HG03469 (cell line): ENCODE results near the gene FBLIM1.

Experiments
- ATAC-seq: cut with Tn5 transposase; IDR thresholded peaks from one replicate; pipeline ENCODE4 v1.9.1; 2021; ENCODE audit warnings: mild to moderate bottlenecking, moderate library complexity, moderate number of reproducible peaks; ENCODE audit not compliant: unreplicated experiment

FBLIM1 gene

DNA sequence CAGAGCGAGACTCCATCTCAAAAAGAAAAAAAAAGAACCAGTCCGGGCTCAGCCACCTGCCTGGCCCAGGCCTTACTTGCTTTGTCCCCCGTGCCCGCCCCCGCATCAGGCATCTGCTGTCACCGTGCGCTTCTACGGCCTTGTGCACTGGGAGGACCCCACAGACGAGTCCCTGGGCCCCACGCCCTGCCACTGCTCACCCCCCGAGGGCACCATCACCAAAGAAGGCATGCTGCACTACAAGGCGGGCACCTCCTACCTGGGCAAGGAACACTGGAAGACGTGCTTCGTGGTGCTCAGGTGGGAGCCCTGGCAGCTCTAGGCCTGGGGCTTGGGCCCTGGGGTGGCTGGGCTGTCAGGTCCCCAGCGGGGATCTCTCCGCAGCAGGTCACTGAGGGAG, 28.2 kb upstream of the FBLIM1 start:
- ATAC-seq, result no peak

DNA sequence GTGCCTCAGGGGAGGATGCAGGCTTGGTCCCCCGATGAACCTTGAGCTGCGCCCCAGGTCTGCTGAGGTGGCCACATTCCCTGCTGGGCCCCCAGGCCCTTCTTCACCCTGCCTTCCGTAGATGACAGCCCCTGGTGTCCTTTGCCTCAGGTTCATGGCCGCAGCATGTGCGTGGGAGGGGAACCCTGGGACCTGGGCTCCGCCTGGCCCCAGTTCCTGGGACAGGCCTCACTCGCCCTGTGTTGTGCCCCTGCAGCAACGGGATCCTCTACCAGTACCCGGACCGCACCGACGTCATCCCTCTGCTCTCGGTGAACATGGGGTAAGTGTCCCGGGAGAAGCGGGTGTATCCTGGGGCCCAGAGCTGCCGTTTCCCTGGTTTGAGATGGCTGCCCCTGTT, 27.7 kb upstream of the FBLIM1 start:
- no peak for ATAC-seq

DNA sequence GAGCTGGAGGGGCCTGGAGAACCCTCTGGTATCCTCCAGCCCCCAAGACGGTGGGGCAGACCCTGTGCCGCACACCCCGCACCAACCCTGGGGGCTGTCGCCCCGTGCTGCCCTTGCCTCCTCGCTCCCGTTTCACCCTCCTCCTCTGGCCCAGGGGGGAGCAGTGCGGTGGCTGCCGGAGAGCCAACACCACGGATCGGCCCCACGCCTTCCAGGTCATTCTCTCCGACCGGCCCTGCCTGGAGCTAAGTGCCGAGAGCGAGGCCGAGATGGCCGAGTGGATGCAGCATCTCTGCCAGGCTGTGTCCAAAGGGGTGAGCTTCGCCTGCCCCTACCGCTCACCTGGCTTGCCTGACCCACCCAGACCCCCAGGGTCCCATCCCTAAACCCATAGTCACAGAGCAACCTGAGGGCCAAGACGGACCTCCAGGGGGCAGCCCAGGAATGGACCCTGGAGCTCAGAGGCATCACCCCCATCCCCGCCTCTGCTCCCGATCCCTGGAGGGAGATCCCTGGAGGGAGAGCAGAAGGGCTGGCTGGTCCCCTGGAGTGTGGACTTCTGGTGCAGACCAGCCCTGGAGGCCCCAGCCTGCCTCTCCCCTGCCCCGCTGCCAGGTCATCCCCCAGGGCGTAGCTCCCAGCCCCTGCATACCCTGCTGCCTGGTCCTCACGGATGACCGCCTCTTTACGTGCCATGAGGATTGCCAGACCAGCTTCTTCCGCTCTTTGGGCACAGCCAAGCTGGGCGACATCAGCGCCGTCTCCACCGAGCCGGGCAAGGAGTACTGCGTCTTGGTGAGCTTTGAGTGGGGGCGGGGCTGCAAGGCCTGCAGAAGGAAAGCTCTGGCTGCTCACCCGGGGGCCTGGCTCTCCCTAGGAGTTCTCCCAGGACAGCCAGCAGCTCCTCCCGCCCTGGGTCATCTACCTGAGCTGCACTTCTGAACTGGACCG, 26.6 kb upstream of the FBLIM1 start:
- ATAC-seq, result no peak

DNA sequence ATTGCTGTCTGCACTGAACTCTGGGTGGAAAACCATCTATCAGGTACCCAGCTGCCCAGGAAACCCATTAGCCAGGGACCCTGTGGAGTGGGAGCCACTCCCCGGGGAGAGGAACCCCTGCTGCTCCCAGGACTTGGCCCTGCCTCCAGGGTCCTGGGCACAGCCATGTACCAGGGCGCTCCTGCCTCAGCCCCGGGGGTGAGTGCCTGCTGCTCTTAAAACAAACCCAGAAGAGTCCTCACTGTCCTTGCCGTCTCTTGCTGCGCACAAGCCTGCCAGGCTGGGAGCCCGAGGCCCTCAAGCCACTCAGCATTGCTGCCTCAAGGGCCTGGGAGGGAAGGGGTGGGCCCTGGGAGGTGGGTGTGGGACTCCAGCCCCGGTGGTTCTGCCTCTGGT, 25.9 kb upstream of the FBLIM1 start:
- ATAC-seq, result no peak

DNA sequence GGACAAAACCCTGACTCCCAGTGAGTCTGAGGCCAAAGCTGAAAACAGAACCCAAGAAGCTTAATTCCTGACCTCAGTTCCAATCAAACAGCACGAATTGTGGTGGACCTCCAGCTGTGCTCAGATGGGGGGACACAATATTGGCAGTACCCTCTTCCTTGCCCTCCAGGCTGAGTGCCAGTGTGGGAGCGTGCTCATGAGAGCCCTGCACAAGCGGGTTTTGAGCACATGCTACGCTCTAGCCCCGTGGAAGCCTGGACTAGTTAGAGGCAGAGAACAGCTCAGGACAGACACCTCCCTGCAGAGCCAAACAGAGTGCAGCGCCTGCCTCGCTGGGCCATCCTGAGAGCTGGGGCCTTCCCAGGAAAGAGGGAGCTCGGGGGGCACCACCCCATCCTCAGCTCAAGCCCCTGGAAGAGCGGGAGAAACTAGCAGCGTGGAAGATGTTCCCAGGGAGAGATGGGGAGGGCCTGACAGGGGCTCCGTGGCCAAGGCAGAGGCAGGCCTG, 25.3 kb upstream of the FBLIM1 start:
- ATAC-seq, result no peak

DNA sequence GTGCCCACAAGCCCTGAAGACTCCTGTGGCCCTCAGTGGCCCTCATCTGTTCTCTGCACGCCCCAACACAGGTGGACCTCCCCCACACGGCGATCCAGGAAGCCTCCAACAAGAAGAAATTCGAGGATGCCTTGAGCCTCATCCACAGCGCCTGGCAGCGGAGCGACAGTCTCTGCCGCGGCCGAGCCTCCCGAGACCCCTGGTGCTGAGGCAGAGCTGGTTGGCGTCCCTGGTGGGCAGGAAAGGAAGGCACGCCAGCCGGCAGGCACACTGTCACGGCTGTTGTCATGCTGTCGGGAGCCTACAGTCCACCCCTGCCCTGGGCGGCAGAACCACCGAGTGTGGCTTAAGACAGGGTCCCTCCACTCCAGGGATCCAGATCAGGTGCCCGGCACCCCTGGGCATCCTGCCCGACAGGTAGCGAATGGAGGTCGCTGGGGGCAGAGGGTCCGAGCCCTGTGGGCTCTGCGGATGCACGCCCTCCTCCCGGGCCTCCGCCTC, 24.8 kb upstream of the FBLIM1 start:
- ATAC-seq, result no peak

DNA sequence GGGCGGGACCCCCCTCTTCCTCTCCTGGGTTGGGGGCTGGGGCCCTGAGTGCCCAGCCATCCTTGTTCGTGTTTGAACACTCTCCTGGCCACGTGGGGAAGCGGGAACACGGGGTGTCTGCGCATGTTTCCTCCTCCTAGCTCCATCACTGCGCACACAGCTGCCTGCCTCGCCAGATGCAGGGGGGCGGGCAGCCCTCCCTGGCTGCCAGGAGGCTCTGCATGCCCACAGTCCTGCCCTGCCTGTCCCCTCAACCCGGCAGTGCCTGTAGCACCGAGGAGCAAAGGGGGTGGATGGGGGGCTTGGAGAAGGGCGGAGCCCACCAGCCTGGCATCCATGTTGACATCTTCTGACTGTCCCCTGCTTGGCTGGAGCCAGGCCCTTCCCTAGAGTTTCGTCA, 24.3 kb upstream of the FBLIM1 start:
- ATAC-seq, result no peak

DNA sequence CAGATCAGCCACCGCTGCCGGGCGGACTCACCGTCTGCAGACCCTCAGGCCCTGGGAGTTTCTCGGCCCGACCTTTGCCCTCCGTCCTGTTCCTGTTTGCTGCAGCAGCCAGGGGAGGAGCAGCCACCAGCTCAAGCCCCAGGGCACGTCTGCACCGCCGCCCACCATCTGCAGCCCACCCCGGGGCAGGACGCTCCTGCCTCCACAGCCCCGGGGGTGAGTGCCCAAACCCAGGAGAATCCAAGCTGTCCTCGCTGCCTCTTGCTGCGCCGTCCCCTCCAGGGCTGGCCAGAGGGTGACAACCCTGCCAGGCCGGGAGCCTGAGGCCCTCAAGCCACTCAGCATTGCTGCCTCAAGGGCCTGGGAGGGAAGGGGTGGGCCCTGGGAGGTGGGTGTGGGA, 23.7 kb upstream of the FBLIM1 start:
- no peak for ATAC-seq

DNA sequence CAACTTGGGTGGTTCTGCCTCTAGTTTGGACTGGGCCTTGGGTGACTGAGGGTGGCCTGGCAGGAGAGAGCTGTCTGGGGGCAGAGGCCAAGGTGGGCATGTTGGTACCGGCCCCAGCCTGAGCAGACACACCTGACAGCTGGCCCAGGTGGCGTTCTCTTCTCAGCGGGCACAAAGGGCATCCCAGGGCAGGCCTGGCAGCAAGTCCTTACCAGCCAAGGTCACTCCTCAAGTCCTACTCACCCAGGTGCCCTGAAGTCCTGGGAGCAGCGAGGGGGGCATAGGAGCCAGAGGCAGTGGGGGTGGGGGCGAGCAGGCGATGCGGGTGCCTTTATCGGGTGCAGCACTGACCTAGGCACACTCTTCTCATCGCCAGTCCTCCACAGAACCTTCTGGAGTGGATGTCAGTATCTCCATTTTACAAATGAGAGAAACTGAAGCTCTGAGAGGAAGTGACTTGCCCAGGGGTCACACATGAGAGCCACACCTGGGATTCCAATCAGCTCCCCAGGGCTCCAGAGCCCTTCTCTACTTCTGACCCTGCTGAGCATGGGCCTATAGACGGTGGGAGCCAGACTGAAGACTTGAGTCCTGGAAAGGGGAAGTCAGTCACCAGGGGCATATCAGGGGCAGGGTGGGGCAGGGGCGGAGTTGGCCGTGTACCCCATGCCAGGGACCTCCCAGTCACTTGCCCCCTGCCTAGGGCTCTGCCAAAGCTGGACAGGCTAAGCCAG, 23.1 kb upstream of the FBLIM1 start:
- no peak for ATAC-seq

DNA sequence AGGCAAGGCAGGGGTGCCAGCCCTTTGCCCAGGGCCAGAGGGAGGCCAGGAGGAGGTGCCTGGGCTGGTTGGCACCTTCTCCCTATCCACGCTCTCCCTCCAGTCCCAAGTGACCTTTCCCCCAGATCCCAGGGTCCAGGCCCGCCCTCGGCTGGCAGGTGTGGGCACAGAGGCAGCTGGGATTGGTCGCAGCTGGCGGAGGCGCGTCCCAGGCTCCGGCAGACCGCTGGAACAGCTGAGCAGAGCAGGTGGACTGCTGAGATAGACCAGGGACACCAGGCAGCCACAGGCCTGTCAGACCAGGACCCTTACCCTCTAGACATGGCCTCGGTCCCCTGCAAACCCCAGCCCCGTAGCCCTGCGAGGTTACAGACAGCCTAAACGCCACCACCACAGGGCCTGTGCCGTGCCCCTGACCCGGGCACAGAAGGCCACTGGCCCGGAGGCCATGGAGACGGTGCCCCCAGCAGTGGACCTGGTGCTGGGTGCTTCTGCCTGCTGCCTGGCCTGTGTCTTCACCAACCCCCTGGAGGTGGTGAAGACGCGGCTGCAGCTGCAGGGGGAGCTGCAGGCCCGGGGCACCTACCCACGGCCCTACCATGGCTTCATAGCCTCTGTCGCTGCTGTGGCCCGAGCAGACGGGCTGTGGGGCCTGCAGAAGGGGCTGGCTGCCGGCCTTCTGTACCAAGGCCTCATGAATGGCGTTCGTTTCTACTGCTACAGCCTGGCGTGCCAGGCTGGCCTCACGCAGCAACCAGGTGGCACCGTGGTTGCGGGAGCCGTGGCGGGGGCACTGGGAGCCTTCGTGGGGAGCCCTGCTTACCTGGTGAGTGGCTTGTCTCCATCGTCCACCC, 22.3 kb upstream of the FBLIM1 start, which contains the start of gene SLC25A34:
Gene SLC25A34 (plus strand): TSS at position 221 of the 854 bp plus-strand sequence. CDS start 228 bp downstream, at position 449.
- no peak for ATAC-seq

DNA sequence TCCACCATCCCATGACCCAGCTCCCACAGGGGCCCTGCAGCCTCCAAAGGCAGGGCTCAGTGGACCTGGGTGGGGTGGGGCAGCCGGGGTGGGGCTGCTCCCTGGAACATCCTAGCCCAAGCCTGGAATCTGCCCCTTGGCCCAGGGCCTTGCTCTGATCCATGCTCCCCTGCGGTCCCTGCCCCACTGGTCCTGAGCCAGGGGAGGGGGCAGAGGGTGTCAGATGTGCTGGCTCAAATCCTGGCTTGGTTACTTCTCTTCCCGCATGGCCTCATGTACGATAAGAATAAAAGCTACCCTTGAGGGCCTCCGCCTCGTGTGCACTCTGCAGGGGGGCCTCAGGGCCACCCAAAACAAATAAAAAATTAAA, 21.7 kb upstream of the FBLIM1 start:
- no peak for ATAC-seq

DNA sequence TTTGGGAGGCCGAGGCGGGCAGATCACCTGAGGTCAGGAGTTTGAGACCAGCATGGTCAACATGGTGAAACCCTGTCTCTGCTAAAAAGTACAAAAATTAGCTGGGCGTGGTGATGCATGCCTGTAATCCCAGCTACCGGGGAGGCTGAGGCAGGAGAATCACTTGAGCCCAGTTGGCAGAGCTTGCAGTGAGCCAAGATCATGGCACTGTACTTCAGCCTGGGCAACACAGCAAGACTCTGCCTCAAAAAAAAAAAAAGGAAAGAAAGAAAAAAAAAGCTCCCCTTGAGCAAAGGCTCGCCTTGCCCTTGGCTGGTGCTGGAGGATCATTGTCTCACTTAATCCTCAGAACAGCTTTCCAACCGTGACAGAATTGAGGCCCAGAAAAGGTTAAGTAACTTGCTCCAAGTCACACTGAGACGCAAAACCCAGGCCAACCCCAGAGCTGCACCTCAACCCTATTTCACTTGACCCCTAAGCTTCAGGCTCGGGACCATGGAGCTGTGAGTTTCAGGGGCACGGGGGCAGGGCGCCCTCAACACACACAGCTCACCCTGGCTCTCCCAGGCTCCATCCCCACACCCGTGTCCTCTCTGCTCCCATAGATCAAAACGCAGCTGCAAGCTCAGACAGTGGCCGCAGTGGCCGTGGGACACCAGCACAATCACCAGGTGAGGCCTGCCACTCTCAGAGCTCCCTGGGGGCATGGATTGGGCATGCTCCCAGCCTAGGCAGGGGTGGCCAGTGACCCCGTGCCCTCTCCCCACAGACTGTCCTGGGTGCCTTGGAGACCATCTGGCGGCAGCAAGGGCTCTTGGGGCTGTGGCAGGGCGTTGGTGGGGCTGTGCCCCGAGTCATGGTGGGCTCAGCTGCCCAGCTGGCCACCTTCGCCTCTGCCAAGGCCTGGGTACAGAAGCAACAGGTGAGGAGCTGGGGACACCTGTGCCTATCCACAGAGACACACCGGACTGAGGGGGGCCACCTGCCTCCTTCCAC, 21.0 kb upstream of the FBLIM1 start:
- no peak for ATAC-seq

DNA sequence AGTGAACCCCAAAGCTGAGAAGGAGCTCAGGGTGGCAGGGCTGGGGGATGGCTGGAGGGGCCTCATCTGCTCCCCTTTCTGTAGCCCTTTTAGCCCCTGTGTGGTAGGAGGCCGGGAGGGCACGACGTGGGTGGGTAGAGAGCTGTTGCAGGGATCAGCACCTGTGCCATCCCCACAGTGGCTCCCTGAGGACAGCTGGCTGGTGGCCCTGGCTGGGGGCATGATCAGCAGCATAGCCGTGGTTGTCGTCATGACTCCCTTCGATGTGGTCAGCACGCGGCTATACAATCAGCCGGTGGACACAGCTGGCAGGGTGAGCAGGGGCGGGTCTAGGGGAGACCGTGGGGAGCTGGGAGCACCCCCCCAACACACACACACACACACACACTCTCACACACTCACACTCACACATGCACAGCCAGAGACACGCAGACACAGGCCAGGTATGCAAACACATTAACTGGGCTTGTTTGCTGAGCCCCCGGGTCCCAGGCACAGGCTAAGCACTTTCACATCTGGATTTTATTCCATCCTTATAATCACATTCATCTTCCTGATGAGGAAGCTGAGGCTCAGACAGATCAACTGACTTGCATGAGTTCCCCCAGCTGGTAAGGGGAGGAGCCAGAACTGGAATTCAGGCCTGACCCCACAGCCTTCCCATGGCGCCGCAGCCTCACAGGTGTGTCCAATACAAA, 20.0 kb upstream of the FBLIM1 start:
- ATAC-seq, result no peak

DNA sequence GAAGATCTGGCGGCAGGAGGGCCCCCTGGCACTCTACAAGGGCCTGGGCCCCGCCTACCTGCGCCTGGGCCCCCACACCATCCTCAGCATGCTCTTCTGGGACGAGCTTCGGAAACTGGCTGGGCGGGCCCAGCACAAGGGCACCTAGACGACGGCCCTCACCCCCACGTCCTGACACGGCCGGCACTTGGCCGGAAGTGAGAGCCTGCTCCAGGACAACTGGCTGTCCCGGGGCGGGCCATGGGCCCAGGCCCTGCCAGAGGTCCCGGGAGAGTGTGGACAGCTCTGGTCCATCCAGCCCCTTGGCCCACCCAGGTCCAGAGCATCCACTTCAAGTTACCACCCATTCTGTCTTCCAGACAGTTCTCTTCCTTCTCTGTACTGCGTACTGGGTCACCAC, 19.3 kb upstream of the FBLIM1 start:
- no peak for ATAC-seq

DNA sequence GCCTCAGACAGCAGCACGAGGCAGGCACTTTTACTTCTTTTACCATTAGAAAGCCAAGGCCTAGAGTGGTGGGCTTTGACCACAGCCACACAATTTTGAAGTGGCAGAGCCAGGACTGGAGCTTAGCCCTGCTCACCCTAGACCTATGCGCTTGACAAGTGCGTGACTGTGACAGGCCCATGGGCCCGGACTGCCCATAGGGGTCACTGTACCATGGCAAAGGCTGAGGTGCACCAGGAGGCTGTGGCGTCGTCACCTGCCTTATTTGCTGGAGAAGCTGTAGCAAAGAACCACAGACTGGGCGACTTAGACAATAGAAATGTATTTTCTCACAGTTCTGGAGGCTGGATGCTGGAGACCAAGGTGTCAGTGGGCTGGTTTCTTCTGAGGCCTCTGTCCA, 18.9 kb upstream of the FBLIM1 start:
- ATAC-seq, result no peak

DNA sequence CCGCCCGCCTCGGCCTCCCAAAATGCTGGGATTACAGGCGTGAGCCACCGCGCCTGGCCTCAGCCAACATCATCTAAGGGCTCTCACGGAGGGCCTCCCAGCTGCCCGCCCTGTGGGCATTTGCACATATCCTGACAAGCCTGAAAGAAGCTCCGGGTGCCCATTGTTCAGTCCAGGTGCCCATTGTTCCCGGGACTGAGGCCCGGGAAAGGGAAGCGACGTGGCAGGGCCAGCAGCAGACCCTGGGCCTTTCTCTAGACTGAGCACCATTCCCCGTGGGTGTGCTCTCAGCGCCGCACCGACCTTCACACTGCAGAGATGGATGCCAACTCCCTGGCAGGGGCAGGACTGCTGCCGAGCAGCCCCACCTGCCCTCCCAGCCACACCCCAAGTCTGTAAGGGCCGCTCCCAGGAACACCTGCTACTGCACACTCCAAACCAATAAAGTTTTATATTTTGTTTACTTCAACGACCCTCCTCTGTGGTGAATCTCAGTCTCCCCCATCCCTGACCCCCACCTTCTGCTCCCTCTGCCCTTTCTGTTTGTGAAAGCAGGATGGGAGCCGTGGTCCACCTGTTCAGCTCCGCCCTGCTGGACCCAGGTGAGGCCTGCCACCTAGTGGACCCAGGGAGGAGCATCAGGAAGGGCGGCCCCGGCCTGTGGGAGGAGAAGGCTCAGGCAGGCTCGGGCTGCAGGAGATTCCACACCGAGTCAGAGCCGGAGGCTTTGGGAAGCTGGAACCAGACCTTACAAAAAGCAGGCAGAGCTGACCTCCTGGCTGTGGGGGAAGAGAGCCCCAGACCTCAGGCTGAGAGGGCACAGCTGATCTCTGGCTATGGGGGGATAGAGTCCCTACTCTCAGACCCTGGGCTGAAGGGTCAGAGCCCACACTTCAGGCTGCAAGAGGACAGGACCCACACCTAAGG, 17.4 kb upstream of the FBLIM1 start:
- ATAC-seq, result no peak

DNA sequence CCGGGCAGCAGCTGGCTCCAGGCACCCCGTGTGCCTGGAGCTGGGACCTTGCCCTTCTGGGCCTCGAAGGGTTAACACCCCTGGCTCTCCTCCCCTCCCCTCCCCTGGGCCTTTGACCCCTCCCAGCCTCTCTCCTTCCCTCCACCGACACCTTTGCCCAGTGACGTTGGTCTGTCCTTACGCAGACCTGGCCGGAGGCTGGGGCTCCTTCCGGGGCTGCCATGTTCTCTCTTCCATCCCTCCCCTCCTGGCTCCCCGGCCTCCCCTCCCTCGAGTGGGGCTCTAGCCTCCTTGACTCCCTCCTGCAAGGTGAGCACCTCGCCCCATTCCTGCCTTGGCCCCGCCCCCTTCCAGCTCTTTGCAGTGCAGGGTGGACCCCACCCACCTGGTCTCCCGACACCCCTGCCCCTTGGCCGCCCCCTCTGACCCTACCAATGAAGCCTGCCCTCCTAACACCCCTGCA, 16.2 kb upstream of the FBLIM1 start, which contains the start of gene TMEM82:
Gene TMEM82 (plus strand): TSS at position 161 of the 463 bp plus-strand sequence. CDS start 61 bp downstream, at position 222.
- no peak for ATAC-seq
